HepG2 (cell line): ENCODE results near the gene VASN. TPM values are rescaled to one million over a fixed set of nuclear protein-coding genes. Genes with fewer than 3 reads are reported as not detected.

ENCODE experiments used
- ELF4 ChIP-seq: sonication (generic); formaldehyde crosslinking; IDR thresholded peaks from 2 replicates; pipeline ENCODE4 v1.5.0; 2020; ENCODE audit warnings: missing genetic modification reagents, mild to moderate bottlenecking, moderate library complexity, borderline replicate concordance
- FOXP1 ChIP-seq, 2 experiments: fragments of 450-650 bp in 1 of 2; IDR thresholded peaks; 2 replicates each; pipeline ENCODE4 v1.6.1; 2017 to 2018; ENCODE audit warnings: antibody characterized with exemption in 1 of 2
- HMGXB3 ChIP-seq: sonication (generic); formaldehyde crosslinking; IDR thresholded peaks from 2 replicates; pipeline ENCODE4 v1.4.0; 2020; ENCODE audit warnings: missing genetic modification reagents, borderline replicate concordance
- IRX3 ChIP-seq: sonication (generic); formaldehyde crosslinking; IDR thresholded peaks from 2 replicates; pipeline ENCODE4 v1.8.1; 2023; ENCODE audit warnings: mild to moderate bottlenecking, low read depth, missing genetic modification reagents, borderline replicate concordance
- SOX6 ChIP-seq, 2 experiments: fragments of 450-650 bp in 1 of 2; sonication (generic) in 1 of 2; formaldehyde crosslinking in 1 of 2; IDR thresholded peaks; 2 replicates each; pipeline versions ENCODE4 v1.4.0 to v1.6.1; 2017 to 2020; ENCODE audit warnings: antibody characterized with exemption in 1 of 2, mild to moderate bottlenecking in 1 of 2, missing genetic modification reagents in 1 of 2
- ZBTB8A ChIP-seq: sonication (generic); formaldehyde crosslinking; IDR thresholded peaks from 2 replicates; pipeline ENCODE4 v1.4.0; 2020; ENCODE audit warnings: mild to moderate bottlenecking, low read depth, missing genetic modification reagents, borderline replicate concordance
- ZFP37 ChIP-seq: sonication (generic); formaldehyde crosslinking; IDR thresholded peaks from 2 replicates; pipeline ENCODE4 v1.4.0; 2020; ENCODE audit warnings: missing genetic modification reagents, borderline replicate concordance
- ZNF549 ChIP-seq: sonication (generic); formaldehyde crosslinking; IDR thresholded peaks from 2 replicates; pipeline ENCODE4 v1.5.0; 2020; ENCODE audit warnings: missing genetic modification reagents
- polyA plus RNA-seq, 8 experiments: library from polyadenylated mRNA; depleted of rRNA in 3 of 8; stranded (reverse) in 7 of 8; unstranded in 1 of 8; fragments of >200 nt; fragmentation: Illumina TruSeq in 4 of 8; extraction: Trizol in 4 of 8; gene quantifications; 2 replicates each; pipeline versions ENCODE4 v1.2.1 to v1.2.3, GENCODE V29; 2011 to 2016; ENCODE audit warnings: low read depth in 4 of 8, missing spikeins in 1 of 8, mixed read lengths in 1 of 8; ENCODE audit not compliant: insufficient read depth in 1 of 8
- total RNA-seq, 5 experiments: library from RNA; depleted of rRNA; stranded (reverse); fragments of >200 nt; fragmentation: Illumina TruSeq; extraction: Trizol; gene quantifications; 2 replicates each; pipeline ENCODE4 v1.2.3, GENCODE V29; 2016; ENCODE audit warnings: low read depth in 1 of 5
- TF ChIP-seq, protein P1 (sequence below): sonication (generic); formaldehyde crosslinking; IDR thresholded peaks from 2 replicates; pipeline ENCODE4 v1.8.1; 2023; ENCODE audit warnings: mild to moderate bottlenecking, moderate library complexity, missing genetic modification reagents
- TF ChIP-seq, protein P2 (sequence below): sonication (generic); formaldehyde crosslinking; IDR thresholded peaks from 2 replicates; pipeline ENCODE4 v1.4.0; 2020; ENCODE audit warnings: mild to moderate bottlenecking, missing genetic modification reagents

The VASN gene
- total and polyA plus RNA-seq, 2 of the 13 experiments (the other 11 are each of a cell fraction or from before 2014, with no cell fraction given), result 8.4 to 18.2 TPM

GRCh38 chr16:4425378-4426020, 53.9 kb downstream of the VASN start, which contains the start of gene DNAJA3 (continued):
- peak; percentile 68 for TF ChIP-seq HMGXB3 (CRISPR knock-in tag)
- TF ChIP-seq ZBTB8A (CRISPR knock-in tag), result 0 out of 2 replicates have a peak, but pooled peaks have one; percentile 30
- TF ChIP-seq ZNF549 (CRISPR knock-in tag), result no peak
- TF ChIP-seq, protein P1, sequence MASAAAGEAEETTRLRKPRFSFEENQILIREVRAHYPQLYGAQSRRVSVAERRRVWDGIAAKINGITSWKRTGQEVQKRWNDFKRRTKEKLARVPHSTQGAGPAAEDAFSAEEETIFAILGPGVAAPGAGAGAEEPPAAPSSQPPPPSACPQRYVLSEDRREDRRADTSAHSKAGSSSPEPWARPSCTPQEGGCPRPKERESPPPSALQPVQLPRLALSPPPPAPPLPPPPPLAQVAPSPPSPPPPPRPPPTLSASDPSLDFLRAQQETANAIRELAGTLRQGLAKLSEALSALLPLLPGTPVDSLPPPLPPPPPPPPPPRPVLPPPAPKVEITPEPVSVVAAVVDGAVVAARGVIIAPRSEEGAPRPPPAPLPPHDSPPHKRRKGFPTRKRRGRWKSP (CRISPR knock-in tag), result peak; percentile 48; the same call in 1 of the 2 replicates
- TF ChIP-seq SOX6 (IDR thresholded peaks at IDR 0.05), result no peak
- TF ChIP-seq SOX6 (CRISPR knock-in tag; IDR thresholded peaks at IDR 0.05), result no peak; the same call in 1 of the 2 replicates
- TF ChIP-seq, protein P2, sequence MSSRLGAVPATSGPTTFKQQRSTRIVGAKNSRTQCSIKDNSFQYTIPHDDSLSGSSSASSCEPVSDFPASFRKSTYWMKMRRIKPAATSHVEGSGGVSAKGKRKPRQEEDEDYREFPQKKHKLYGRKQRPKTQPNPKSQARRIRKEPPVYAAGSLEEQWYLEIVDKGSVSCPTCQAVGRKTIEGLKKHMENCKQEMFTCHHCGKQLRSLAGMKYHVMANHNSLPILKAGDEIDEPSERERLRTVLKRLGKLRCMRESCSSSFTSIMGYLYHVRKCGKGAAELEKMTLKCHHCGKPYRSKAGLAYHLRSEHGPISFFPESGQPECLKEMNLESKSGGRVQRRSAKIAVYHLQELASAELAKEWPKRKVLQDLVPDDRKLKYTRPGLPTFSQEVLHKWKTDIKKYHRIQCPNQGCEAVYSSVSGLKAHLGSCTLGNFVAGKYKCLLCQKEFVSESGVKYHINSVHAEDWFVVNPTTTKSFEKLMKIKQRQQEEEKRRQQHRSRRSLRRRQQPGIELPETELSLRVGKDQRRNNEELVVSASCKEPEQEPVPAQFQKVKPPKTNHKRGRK (CRISPR knock-in tag), result no peak
- TF ChIP-seq FOXP1 (IDR thresholded peaks at IDR 0.05), result no peak
- TF ChIP-seq FOXP1 (CRISPR knock-in tag; IDR thresholded peaks at IDR 0.05), result no peak
- TF ChIP-seq ELF4 (CRISPR knock-in tag), result no peak; the same call in 1 of the 2 replicates
- no peak for TF ChIP-seq ZFP37 (CRISPR knock-in tag)
- TF ChIP-seq IRX3, result no peak; the same call in 1 of the 2 replicates
